K562 (cell line): ENCODE data around the gene WFIKKN1. TPM values are rescaled to one million over a fixed set of nuclear protein-coding genes. Genes with fewer than 3 reads are reported as not detected.

Source experiments
- ATAC-seq: fragments of 200-7000 bp; cut with Tn5 transposase; 3 replicates; pipeline ENCODE4 v1.9.1; 2020; ENCODE audit warnings: moderate library complexity
- Bru-seq: library from RNA; stranded (reverse); fragments of 400-500 nt; gene quantifications from one replicate; lab custom pipeline; 2021; lab: Mats Ljungman, UMichigan
- BruChase-seq, 2 experiments: library from RNA; stranded (reverse); fragments of 400-500 nt; gene quantifications; one replicate each; lab custom pipeline; 2021; lab: Mats Ljungman, UMichigan
- BruUV-seq: library from RNA; stranded (reverse); fragments of 400-500 nt; replicated peaks from 2 replicates; lab custom pipeline; 2021; lab: Mats Ljungman, UMichigan
- CTCF ChIA-PET: fragments of 300-600 bp; formaldehyde crosslinking; extraction: SDS; loops from one replicate; lab custom pipeline; 2021; ENCODE audit warnings: low intra/inter-chr PET ratio; lab: Yijun Ruan, JAX
- POLR2A ChIA-PET: fragments of 300-600, 350-650 bp; sonication (Branson Sonifier 250); formaldehyde crosslinking; extraction: SDS; loops from one replicate; lab custom pipeline; 2021; ENCODE audit warnings: antibody characterized with exemption, inconsistent platforms; lab: Yijun Ruan, JAX
- DNase-seq, 4 experiments: peaks; one replicate each; pipeline versions ENCODE4 v3.0.0 to v3.0.0-alpha.2; 2011 to 2018; ENCODE audit warnings: low spot score in 3 of 4, mixed read lengths in 3 of 4; ENCODE audit errors: extremely low read depth in 1 of 4
- FAIRE-seq: peaks from 2 replicates; lab custom pipeline; 2011; peaks lifted over from hg19 to GRCh38; lab: Jason Lieb, UNC
- H2AFZ ChIP-seq: 2 replicates; pipeline ENCODE4 v1.6.0; 2011; ENCODE audit warnings: low read depth, low read length, control low read depth, inconsistent platforms
- H3K27ac ChIP-seq: fragments of 200-600 bp; 3 replicates; pipeline ENCODE4 v1.8.0; 2011; ENCODE audit warnings: low read depth, mild to moderate bottlenecking, control low read depth, inconsistent platforms, low read length, moderate library complexity, mixed read lengths; ENCODE audit errors: extremely low read depth
- H3K27me3 ChIP-seq, 2 experiments: fragments of 300-600 bp in 1 of 2; 2 replicates in 1 of 2; 3 replicates in 1 of 2; pipeline versions ENCODE4 v1.6.0 to v1.8.0; 2011; ENCODE audit warnings: inconsistent platforms in 2 of 2, low read length in 2 of 2, mild to moderate bottlenecking in 1 of 2, mixed read lengths in 1 of 2, moderate library complexity in 1 of 2; ENCODE audit not compliant: control insufficient read depth in 2 of 2, insufficient read depth in 2 of 2
- H3K36me3 ChIP-seq: fragments of 300-600 bp; 3 replicates; pipeline ENCODE4 v1.8.0; 2011; ENCODE audit warnings: mild to moderate bottlenecking, low read length, inconsistent platforms; ENCODE audit not compliant: control insufficient read depth, insufficient read depth
- H3K4me1 ChIP-seq, 2 experiments: fragments of 200-600 bp in 1 of 2; replicated peaks in 1 of 2; 2 replicates in 1 of 2; 3 replicates in 1 of 2; pipeline versions ENCODE4 v1.5.1 to v1.8.0; 2011; ENCODE audit warnings: inconsistent platforms in 2 of 2, low read length in 2 of 2, mild to moderate bottlenecking in 1 of 2, mixed read lengths in 1 of 2, moderate library complexity in 1 of 2; ENCODE audit not compliant: control insufficient read depth in 2 of 2, insufficient read depth in 2 of 2
- H3K4me2 ChIP-seq: 2 replicates; pipeline ENCODE4 v1.6.1; 2011; ENCODE audit warnings: low read length, control low read depth, inconsistent platforms, mixed read lengths; ENCODE audit not compliant: insufficient read depth
- H3K4me3 ChIP-seq: fragments of 200-600 bp; sonication (generic), shearing (Covaris generic); 2 replicates; pipeline ENCODE4 v1.5.1; 2016; ENCODE audit warnings: control low read depth, inconsistent platforms
- H3K79me2 ChIP-seq: fragments of 200-600 bp; 3 replicates; pipeline ENCODE4 v1.8.0; 2011; ENCODE audit warnings: low read length, inconsistent platforms; ENCODE audit not compliant: control insufficient read depth, insufficient read depth
- H3K9ac ChIP-seq, 2 experiments: 2 replicates each; pipeline versions ENCODE4 v1.6.0 to v1.6.1; 2011; ENCODE audit warnings: low read depth in 2 of 2, low read length in 2 of 2, control low read depth in 1 of 2, inconsistent platforms in 1 of 2, mild to moderate bottlenecking in 1 of 2, mixed read lengths in 1 of 2; ENCODE audit not compliant: insufficient read depth in 1 of 2
- H3K9me1 ChIP-seq: one replicate; pipeline ENCODE4 v1.6.0; 2011; ENCODE audit warnings: inconsistent platforms, mild to moderate bottlenecking, low read length, moderate library complexity; ENCODE audit not compliant: control insufficient read depth, insufficient read depth
- H3K9me3 ChIP-seq: replicated peaks from 2 replicates; pipeline ENCODE4 v1.5.1; 2011; ENCODE audit warnings: low read depth, low read length, inconsistent platforms; ENCODE audit not compliant: control insufficient read depth, insufficient read depth
- H4K20me1 ChIP-seq: replicated peaks from 2 replicates; pipeline ENCODE4 v1.6.1; 2011; ENCODE audit warnings: low read length, inconsistent platforms, mixed read lengths; ENCODE audit not compliant: control insufficient read depth, insufficient read depth
- EHMT2 ChIP-seq: fragments of 450-650 bp; IDR thresholded peaks from 2 replicates; pipeline ENCODE4 v1.6.1; 2018; ENCODE audit warnings: antibody characterized with exemption
- FOXA1 ChIP-seq: fragments of 450-650 bp; IDR thresholded peaks from 2 replicates; pipeline ENCODE4 v1.6.1; 2016; ENCODE audit warnings: mild to moderate bottlenecking, borderline replicate concordance
- HNRNPL ChIP-seq: fragments of 200-400 bp; formaldehyde crosslinking; IDR thresholded peaks from 2 replicates; pipeline ENCODE4 v1.6.1; 2017; ENCODE audit warnings: low read depth, mild to moderate bottlenecking, low read length
- MEF2A ChIP-seq: IDR thresholded peaks from 2 replicates; pipeline ENCODE4 v1.6.1; 2011; ENCODE audit warnings: low read depth, mild to moderate bottlenecking, low read length, moderate library complexity; ENCODE audit not compliant: control insufficient read depth
- MXD1 ChIP-seq: fragments of 250-450 bp; sonication (Bioruptor Pico); IDR thresholded peaks from 2 replicates; pipeline ENCODE4 v1.8.0; 2021; ENCODE audit warnings: borderline replicate concordance, mild to moderate bottlenecking, moderate library complexity; ENCODE audit not compliant: poor library complexity, severe bottlenecking
- NR2C1 ChIP-seq, 2 experiments: fragments of 450-650 bp; IDR thresholded peaks; 2 replicates each; pipeline ENCODE4 v1.6.1; 2017; ENCODE audit warnings: mild to moderate bottlenecking in 2 of 2, antibody characterized with exemption in 1 of 2, inconsistent platforms in 1 of 2, missing compliant biosample characterization in 1 of 2, missing genetic modification characterization in 1 of 2
- OTX1 ChIP-seq: fragments of 450-650 bp; formaldehyde crosslinking; IDR thresholded peaks from 2 replicates; pipeline ENCODE4 v1.4.0; 2022; ENCODE audit warnings: mild to moderate bottlenecking
- POLR2G ChIP-seq: fragments of 200-400 bp; formaldehyde crosslinking; IDR thresholded peaks from 2 replicates; pipeline ENCODE4 v1.6.1; 2017; ENCODE audit warnings: low read depth, mild to moderate bottlenecking, antibody characterized with exemption, low read length, moderate library complexity
- PRPF4 ChIP-seq: fragments of 200-400 bp; formaldehyde crosslinking; IDR thresholded peaks from one replicate; pipeline ENCODE4 v1.6.1; 2017; ENCODE audit warnings: low read length, low read depth, mild to moderate bottlenecking; ENCODE audit not compliant: insufficient read depth, poor library complexity, severe bottlenecking
- RBM39 ChIP-seq: fragments of 200-400 bp; formaldehyde crosslinking; optimal IDR thresholded peaks from 2 replicates; pipeline ENCODE3; 2018; ENCODE audit warnings: low read depth, low read length
- SRSF1 ChIP-seq: fragments of 200-400 bp; formaldehyde crosslinking; IDR thresholded peaks from 2 replicates; pipeline ENCODE4 v1.6.1; 2017; ENCODE audit warnings: mild to moderate bottlenecking, low read depth, low read length, moderate library complexity
- ZEB2 ChIP-seq: fragments of 450-650 bp; IDR thresholded peaks from 2 replicates; pipeline ENCODE4 v1.6.1; 2016
- ZNF165 ChIP-seq: fragments of 250-450 bp; sonication (Bioruptor Pico); IDR thresholded peaks from 2 replicates; pipeline ENCODE4 v1.4.0; 2020; ENCODE audit warnings: borderline replicate concordance
- WGBS: fragments of 100-300 bp; shearing (Covaris generic); methylation state at CpG from one replicate; pipeline ENCODE4 v1.1.6; 2016; ENCODE audit warnings: low coverage, mixed read lengths; ENCODE audit not compliant: insufficient coverage; ENCODE audit errors: missing lambda C conversion rate; 5-methylcytosine and 5-hydroxymethylcytosine counted together
- in situ Hi-C: fragments of 300-500 bp; cut with MboI; formaldehyde crosslinking; loops from 4 replicates; pipeline ENCODE4 v1.15.0; 2018; ENCODE audit warnings: inconsistent platforms, mixed read lengths
- intact Hi-C: fragments of 100-400 bp; cut with micrococcal nuclease; formaldehyde crosslinking; loops from 2 replicates; pipeline ENCODE4 v1.14.2; 2022
- long read RNA-seq, 3 experiments: library from polyadenylated mRNA in 2 of 3; library from RNA in 1 of 3; unstranded in 2 of 3; stranded (forward) in 1 of 3; transcript quantifications; one replicate each; pipeline ENCODE4 v2.0.0, GENCODE V29; 2019 to 2022
- polyA minus RNA-seq, 3 experiments: library from RNA; depleted of rRNA, polyadenylated mRNA; stranded (reverse); fragments of >200 nt; gene quantifications; 2 replicates each; pipeline ENCODE4 v1.2.3, GENCODE V29; 2011
- polyA plus RNA-seq, 8 experiments: library from polyadenylated mRNA; depleted of rRNA in 4 of 8; stranded (reverse) in 5 of 8; unstranded in 3 of 8; fragments of >200 nt; fragmentation: Nextera tagmentation in 2 of 8; fragmentation: Illumina TruSeq in 1 of 8; extraction: Ambion mirVana in 2 of 8; extraction: Trizol in 1 of 8; gene quantifications; 2 replicates each; pipeline versions ENCODE4 v1.2.1 to v1.2.3, GENCODE V29; 2011 to 2014; ENCODE audit warnings: inconsistent platforms in 1 of 8, missing spikeins in 1 of 8
- total RNA-seq, 7 experiments: library from RNA; depleted of rRNA in 6 of 7; stranded (reverse); fragments of >200 nt in 6 of 7; fragmentation: Illumina TruSeq in 2 of 7; extraction: Trizol in 2 of 7; gene quantifications; 2 replicates each; pipeline versions ENCODE4 v1.2.1 to v1.2.3, GENCODE V29; 2011 to 2021; ENCODE audit warnings: low replicate concordance in 1 of 7
- TF ChIP-seq, protein P1 (sequence below): fragments of 450-650 bp; IDR thresholded peaks from 2 replicates; pipeline ENCODE4 v1.6.1; 2016; ENCODE audit warnings: mild to moderate bottlenecking

The WFIKKN1 gene
- 0.83 and 4.1 TPM in 2 replicates for total RNA-seq (2011; cell fraction: chromatin; rRNA removed; ENCODE audit: low replicate concordance)
- 3.3 and 3.8 TPM in 2 replicates for total RNA-seq (2011; cell fraction: nucleolus; rRNA removed)
- total RNA-seq (2011; cell fraction: nucleoplasm; rRNA removed): 1.8 and 2.3 TPM in 2 replicates
- 0.50 and 0.57 TPM in 2 replicates for total RNA-seq (2014; rRNA removed)
- total RNA-seq (2014; rRNA removed; fragmentation: Illumina TruSeq; extraction: Trizol): not detected in 2 replicates
- 0.11 and 0.14 TPM in 2 replicates for total RNA-seq (2015; rRNA removed; fragmentation: Illumina TruSeq; extraction: Trizol)
- total RNA-seq (2021): 0.85 and 1.1 TPM in 2 replicates
- polyA plus RNA-seq (2011; rRNA removed): 0.18 and 0.22 TPM in 2 replicates
- 0.29 and 2.5 TPM in 2 replicates for polyA plus RNA-seq (2011; cell fraction: cytosol; rRNA removed)
- 0.56 and 2.4 TPM in 2 replicates for polyA plus RNA-seq (2011; cell fraction: nucleus; rRNA removed)
- polyA plus RNA-seq (2012): 0.61 and 1.5 TPM in 2 replicates
- polyA plus RNA-seq (2014; fragmentation: Illumina TruSeq; extraction: Trizol): 0.14 TPM in 1 of 2 replicates, not detected in the other
- not detected for polyA plus RNA-seq (2014; fragmentation: Nextera tagmentation; extraction: Ambion mirVana)
- 0.30 and 0.54 TPM in 2 replicates for polyA plus RNA-seq (2014; rRNA removed)
- polyA minus RNA-seq (2011; rRNA and poly(A)+ RNA removed): 0.12 and 0.14 TPM in 2 replicates
- polyA minus RNA-seq (2011; cell fraction: cytosol; rRNA and poly(A)+ RNA removed): 0.73 and 1.1 TPM in 2 replicates
- 0.44 and 0.81 TPM in 2 replicates for polyA minus RNA-seq (2011; cell fraction: nucleus; rRNA and poly(A)+ RNA removed)
- percentile 16 among the genes with signal in this experiment for Bru-seq, nascent RNA
- percentile 34 among the genes with signal in this experiment for BruChase-seq, experiment 1, labeled RNA remaining after a 2-hour chase
- BruChase-seq, experiment 2, labeled RNA remaining after a 6-hour chase: percentile 40 among the genes with signal in this experiment
- long read RNA-seq, experiment 1, full-length matches to known transcripts: 40 of 40 reads
- long read RNA-seq, experiment 1, partial matches to known transcripts: 0 of 40 reads
- long read RNA-seq, experiment 1, other reads (novel, unspliced or antisense): 0 of 40 reads
- long read RNA-seq, experiment 2, full-length matches to known transcripts: 8 of 8 reads
- long read RNA-seq, experiment 2, partial matches to known transcripts: 0 of 8 reads
- long read RNA-seq, experiment 2, other reads (novel, unspliced or antisense): 0 of 8 reads
- long read RNA-seq, experiment 3, full-length matches to known transcripts: 4 of 4 reads
- long read RNA-seq, experiment 3, partial matches to known transcripts: 0 of 4 reads
- long read RNA-seq, experiment 3, other reads (novel, unspliced or antisense): 0 of 4 reads

GRCh38 chr16:630815-631405, at the start of gene WFIKKN1:
Gene WFIKKN1 (plus strand): TSS chr16:630985. CDS start chr16:631254, 269 bp downstream.
- DNase-seq (peak; percentile 44 to 63 (median 59)), FAIRE-seq (no peak), ATAC-seq (peak; percentile 55)
- Histone ChIP-seq H3K27me3 (no peaks in the 10 kb centered on the region), H3K4me2 (peak within 1 kb of the TSS; percentile 35), H3K9me1 (no peaks in the 10 kb centered on the region), H3K4me1 (peaks cover 24 to 97% of the 10 kb centered on the region in 2 experiments), H3K36me3 (peaks cover 44% of the 10 kb centered on the region; the same call in 2 of the 3 replicates), H3K9me3 (no peaks in the 10 kb centered on the region), H3K4me3 (no peak within 1 kb of the TSS), H3K79me2 (peaks cover 16% of the 10 kb centered on the region), H2AFZ (no peak within 1 kb of the TSS), H3K27ac (peak within 1 kb of the TSS; percentile 64; the same call in 2 of the 3 replicates), H4K20me1 (no peaks in the 10 kb centered on the region), H3K9ac (peak within 1 kb of the TSS; percentile 35 to 84; a peak in 3 of 4 replicates)
- BruUV-seq: no TSS peak
- intact Hi-C loops: no loop called here
- CTCF ChIA-PET: no interaction called here
- in situ Hi-C loops: no loop called here
- POLR2A ChIA-PET: interaction anchor here (0.6 to 1.0 kb wide), 5 partner anchors 9 to 281 kb away, joined by 3 to 6 read pairs (median 3); no protein-coding TSS in a partner anchor
- WGBS: 27% methylated on average over 15 of the region's 23 CpGs
- TF ChIP-seq PRPF4 (no peak), ZEB2 (no peak), FOXA1 (no peak), MEF2A (no peak), POLR2G (peak; percentile 71), RBM39 (no peak), SRSF1 (no peak), MXD1 (CRISPR knock-in tag) (no peak), OTX1 (CRISPR knock-in tag) (no peak), NR2C1 (IDR thresholded peaks at IDR 0.05) (no peak), NR2C1 (tag; IDR thresholded peaks at IDR 0.05) (no peak), HNRNPL (peak; percentile 68; the same call in 1 of the 2 replicates), ZNF165 (no peak), EHMT2 (no peak)
- TF ChIP-seq, protein P1, sequence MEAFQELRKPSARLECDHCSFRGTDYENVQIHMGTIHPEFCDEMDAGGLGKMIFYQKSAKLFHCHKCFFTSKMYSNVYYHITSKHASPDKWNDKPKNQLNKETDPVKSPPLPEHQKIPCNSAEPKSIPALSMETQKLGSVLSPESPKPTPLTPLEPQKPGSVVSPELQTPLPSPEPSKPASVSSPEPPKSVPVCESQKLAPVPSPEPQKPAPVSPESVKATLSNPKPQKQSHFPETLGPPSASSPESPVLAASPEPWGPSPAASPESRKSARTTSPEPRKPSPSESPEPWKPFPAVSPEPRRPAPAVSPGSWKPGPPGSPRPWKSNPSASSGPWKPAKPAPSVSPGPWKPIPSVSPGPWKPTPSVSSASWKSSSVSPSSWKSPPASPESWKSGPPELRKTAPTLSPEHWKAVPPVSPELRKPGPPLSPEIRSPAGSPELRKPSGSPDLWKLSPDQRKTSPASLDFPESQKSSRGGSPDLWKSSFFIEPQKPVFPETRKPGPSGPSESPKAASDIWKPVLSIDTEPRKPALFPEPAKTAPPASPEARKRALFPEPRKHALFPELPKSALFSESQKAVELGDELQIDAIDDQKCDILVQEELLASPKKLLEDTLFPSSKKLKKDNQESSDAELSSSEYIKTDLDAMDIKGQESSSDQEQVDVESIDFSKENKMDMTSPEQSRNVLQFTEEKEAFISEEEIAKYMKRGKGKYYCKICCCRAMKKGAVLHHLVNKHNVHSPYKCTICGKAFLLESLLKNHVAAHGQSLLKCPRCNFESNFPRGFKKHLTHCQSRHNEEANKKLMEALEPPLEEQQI: no peak
